HG02588 (cell line): ENCODE measurements around the gene RNASE11.

Source experiments
- ATAC-seq: cut with Tn5 transposase; IDR thresholded peaks from one replicate; pipeline ENCODE4 v1.9.1; 2021; ENCODE audit warnings: mild to moderate bottlenecking, moderate library complexity; ENCODE audit not compliant: unreplicated experiment

The RNASE11 gene

DNA sequence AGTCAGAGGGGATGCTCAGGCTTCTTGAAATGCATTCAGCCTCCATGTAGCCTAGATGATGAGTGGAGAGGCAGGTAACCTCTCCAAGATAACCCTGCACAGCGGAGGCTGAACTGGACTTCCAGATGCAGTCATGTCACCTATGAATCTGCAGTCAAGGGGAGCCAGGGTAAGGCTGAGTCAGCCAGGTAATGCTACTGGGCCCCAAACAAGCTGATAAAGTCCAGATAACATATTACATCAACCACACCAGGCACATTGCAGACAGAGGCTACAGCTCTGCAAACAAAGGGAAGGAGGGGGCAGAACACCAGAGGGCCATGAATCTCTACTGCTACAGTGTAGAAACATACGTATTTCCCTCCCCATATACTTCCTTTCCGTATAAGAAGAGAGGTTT lies 40.9 kb downstream of the RNASE11 start:
- ATAC-seq: no peak

DNA sequence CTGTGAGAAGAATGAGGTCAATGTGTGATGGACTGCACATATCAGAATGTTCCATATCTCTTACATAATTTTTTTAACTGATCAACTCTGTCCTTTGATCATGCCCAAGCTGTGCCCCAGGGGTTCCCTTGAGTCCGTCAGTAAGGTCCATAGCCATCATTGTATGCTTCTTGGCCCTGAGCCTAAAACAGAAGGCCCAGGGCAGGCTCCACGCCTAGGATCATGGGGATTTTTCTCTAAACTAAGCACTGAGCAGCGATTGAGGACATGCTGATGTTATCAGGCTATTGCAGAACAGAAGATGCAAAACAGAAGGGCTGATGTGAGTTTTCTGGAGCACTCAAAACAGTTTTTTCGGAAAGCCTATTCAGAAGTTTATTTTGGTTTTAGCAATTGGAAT lies 47.9 kb downstream of the RNASE11 start:
- ATAC-seq: no peak
